ENCODE data around the gene CHST8. TPM values are rescaled to one million over a fixed set of nuclear protein-coding genes. Genes with fewer than 3 reads are reported as not detected.

The CHST8 gene
- total RNA-seq, 1 experiment from 2014 or later, result 33.5 TPM

DNA sequence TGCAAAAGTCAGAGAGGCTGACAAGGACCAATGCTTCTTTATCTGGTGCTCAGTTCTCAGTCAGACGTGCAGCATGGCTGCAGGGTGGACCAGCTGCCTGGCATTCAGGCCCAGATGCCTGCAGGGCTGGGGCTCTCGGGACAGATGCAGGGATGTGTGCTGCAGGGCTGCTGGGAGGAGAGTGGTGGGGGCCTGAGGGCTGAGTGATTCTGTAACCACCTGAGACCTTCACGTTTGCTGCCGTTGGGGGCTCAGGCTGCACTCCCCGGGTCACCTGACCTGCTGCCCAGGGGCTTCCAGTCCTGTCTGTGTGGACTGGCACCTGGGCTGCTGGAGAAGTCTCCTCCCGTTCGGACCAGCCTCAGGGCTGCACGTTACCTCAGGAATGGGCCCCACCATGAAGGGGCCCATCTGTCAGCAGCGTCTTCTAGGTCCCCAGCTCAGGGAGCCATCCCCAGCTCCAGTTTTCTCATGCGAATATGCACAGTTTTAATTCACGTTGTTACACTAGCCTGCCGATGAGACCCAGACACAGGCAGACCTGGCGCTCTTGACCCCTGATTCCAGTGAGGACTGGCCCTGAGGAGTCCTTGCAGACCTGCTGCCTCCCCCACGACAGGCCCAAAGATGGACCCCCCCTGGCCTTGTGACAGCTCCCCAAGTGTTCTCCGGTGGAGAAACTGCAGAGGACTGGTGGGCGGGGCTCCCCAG, 191.8 kb downstream of the CHST8 start:
- Mint-ChIP-seq H3K4me3 (no peak overlapping the region), H3K36me3 (peaks cover 7% of the 10 kb centered on the region), H3K9me3 (no peaks in the 10 kb centered on the region), H3K27ac (no peak overlapping the region), H3K4me1 (peaks cover 13% of the 10 kb centered on the region), H3K27me3 (ENCODE audit: low read depth) (no peaks in the 10 kb centered on the region)
- TF ChIP-seq MXD4 (CRISPR knock-in tag; IDR thresholded peaks at IDR 0.05; ENCODE audit: borderline replicate concordance), result no peak
- TF ChIP-seq FOXK1 (CRISPR knock-in tag; IDR thresholded peaks at IDR 0.05), result no peak
- no peak for TF ChIP-seq PRDM15 (CRISPR knock-in tag; IDR thresholded peaks at IDR 0.05)
- no peak for TF ChIP-seq GABPB1 (CRISPR knock-in tag; IDR thresholded peaks at IDR 0.05)
- TF ChIP-seq ESRRA (CRISPR knock-in tag; IDR thresholded peaks at IDR 0.05; ENCODE audit: borderline replicate concordance), result no peak
- no peak for TF ChIP-seq NFYB (CRISPR knock-in tag; conservative IDR thresholded peaks at IDR 0.05; ENCODE audit: low read depth)
- no peak for TF ChIP-seq OVOL2 (CRISPR knock-in tag; IDR thresholded peaks at IDR 0.05; ENCODE audit: borderline replicate concordance)
- no peak for TF ChIP-seq E2F1 (CRISPR knock-in tag; IDR thresholded peaks at IDR 0.05)
- no peak for TF ChIP-seq ZNF138 (CRISPR knock-in tag; conservative IDR thresholded peaks at IDR 0.05)
- TF ChIP-seq ETV6 (CRISPR knock-in tag; IDR thresholded peaks at IDR 0.05), result no peak
- TF ChIP-seq SP1 (CRISPR knock-in tag; conservative IDR thresholded peaks at IDR 0.05), result no peak
- TF ChIP-seq E2F4 (CRISPR knock-in tag; IDR thresholded peaks at IDR 0.05; ENCODE audit: borderline replicate concordance, low read depth), result no peak
- no peak for TF ChIP-seq FOXJ3 (CRISPR knock-in tag; IDR thresholded peaks at IDR 0.05; ENCODE audit: borderline replicate concordance)
- TF ChIP-seq, protein P1, sequence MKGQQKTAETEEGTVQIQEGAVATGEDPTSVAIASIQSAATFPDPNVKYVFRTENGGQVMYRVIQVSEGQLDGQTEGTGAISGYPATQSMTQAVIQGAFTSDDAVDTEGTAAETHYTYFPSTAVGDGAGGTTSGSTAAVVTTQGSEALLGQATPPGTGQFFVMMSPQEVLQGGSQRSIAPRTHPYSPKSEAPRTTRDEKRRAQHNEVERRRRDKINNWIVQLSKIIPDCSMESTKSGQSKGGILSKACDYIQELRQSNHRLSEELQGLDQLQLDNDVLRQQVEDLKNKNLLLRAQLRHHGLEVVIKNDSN (CRISPR knock-in tag; IDR thresholded peaks at IDR 0.05), result no peak
- no peak for TF ChIP-seq NFATC4 (CRISPR knock-in tag; IDR thresholded peaks at IDR 0.05)
- no peak for TF ChIP-seq TCF7 (CRISPR knock-in tag; IDR thresholded peaks at IDR 0.05; ENCODE audit: low read depth)
- TF ChIP-seq GTF2I (CRISPR knock-in tag; conservative IDR thresholded peaks at IDR 0.05), result no peak
- TF ChIP-seq, protein P2, sequence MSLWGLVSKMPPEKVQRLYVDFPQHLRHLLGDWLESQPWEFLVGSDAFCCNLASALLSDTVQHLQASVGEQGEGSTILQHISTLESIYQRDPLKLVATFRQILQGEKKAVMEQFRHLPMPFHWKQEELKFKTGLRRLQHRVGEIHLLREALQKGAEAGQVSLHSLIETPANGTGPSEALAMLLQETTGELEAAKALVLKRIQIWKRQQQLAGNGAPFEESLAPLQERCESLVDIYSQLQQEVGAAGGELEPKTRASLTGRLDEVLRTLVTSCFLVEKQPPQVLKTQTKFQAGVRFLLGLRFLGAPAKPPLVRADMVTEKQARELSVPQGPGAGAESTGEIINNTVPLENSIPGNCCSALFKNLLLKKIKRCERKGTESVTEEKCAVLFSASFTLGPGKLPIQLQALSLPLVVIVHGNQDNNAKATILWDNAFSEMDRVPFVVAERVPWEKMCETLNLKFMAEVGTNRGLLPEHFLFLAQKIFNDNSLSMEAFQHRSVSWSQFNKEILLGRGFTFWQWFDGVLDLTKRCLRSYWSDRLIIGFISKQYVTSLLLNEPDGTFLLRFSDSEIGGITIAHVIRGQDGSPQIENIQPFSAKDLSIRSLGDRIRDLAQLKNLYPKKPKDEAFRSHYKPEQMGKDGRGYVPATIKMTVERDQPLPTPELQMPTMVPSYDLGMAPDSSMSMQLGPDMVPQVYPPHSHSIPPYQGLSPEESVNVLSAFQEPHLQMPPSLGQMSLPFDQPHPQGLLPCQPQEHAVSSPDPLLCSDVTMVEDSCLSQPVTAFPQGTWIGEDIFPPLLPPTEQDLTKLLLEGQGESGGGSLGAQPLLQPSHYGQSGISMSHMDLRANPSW (CRISPR knock-in tag; conservative IDR thresholded peaks at IDR 0.05; ENCODE audit: low read depth), result no peak
- TF ChIP-seq, protein P3, sequence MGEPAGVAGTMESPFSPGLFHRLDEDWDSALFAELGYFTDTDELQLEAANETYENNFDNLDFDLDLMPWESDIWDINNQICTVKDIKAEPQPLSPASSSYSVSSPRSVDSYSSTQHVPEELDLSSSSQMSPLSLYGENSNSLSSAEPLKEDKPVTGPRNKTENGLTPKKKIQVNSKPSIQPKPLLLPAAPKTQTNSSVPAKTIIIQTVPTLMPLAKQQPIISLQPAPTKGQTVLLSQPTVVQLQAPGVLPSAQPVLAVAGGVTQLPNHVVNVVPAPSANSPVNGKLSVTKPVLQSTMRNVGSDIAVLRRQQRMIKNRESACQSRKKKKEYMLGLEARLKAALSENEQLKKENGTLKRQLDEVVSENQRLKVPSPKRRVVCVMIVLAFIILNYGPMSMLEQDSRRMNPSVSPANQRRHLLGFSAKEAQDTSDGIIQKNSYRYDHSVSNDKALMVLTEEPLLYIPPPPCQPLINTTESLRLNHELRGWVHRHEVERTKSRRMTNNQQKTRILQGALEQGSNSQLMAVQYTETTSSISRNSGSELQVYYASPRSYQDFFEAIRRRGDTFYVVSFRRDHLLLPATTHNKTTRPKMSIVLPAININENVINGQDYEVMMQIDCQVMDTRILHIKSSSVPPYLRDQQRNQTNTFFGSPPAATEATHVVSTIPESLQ (CRISPR knock-in tag; IDR thresholded peaks at IDR 0.05), result no peak
- no peak for DNase-seq (ENCODE audit: low spot score)
- ChIA-PET CTCF (interaction anchor here (0.8 to 1.6 kb wide), 5 partner anchors 16 to 283 kb away, joined by 3 to 5 read pairs (median 3); no protein-coding TSS in a partner anchor), POLR2A (no interaction called here)
- ATAC-seq, result no peak

Measured in WTC11 (cell line).